NCI-H1417 treated with DMSO at 0.1 percent for 48 hours (cell line): Measurements from ENCODE around the gene NKD2.
"Not testable (repeated sequence)": the region's sequence is repeated elsewhere in the genome, so short reads cannot be mapped to it uniquely, and the experiment has no call there.

Experiments
- DNase-seq: peaks from one replicate; lab custom pipeline; 2025; lab: John Stamatoyannopoulos, UW

The NKD2 gene

DNA sequence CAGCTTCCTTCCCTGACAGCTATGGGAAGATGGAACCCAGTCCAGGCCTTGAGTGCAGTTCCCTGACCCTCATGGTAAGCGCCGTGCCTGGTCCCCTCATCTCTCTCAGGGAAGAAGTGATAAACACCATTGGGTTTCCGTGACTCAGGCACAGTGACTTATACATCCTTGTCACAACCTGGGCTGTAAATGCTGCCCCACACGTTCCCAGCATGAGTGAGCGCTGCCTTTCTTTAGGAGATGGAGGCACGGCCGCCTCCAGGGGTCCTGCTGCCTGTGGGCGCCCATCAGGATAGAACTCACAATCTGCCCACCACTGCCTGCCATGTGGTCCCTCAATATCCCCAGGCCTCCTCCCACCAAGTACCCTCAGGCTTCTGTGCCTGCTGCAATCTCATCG is 8.3 kb upstream of the NKD2 start:
- no peak for DNase-seq

DNA sequence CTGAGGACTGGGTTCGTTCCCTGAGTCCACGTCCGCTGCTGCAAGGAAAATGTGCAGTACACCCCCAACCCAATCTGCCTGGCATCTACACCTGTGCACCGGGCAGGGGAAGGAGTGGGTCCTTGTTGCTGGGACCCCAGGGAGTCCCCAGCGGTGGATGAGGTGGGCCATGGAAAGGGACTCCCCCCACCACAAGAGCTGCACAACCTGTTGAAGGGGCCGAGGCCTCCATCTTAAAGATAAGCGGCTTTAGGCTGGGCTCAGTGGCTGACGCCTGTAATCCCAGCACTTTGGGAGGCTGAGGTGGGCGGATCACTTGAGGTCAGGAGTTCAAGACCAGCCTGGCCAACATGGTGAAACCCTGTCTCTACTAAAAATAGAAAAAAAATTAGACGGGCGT is 7.8 kb upstream of the NKD2 start:
- not testable (repeated sequence) for DNase-seq

DNA sequence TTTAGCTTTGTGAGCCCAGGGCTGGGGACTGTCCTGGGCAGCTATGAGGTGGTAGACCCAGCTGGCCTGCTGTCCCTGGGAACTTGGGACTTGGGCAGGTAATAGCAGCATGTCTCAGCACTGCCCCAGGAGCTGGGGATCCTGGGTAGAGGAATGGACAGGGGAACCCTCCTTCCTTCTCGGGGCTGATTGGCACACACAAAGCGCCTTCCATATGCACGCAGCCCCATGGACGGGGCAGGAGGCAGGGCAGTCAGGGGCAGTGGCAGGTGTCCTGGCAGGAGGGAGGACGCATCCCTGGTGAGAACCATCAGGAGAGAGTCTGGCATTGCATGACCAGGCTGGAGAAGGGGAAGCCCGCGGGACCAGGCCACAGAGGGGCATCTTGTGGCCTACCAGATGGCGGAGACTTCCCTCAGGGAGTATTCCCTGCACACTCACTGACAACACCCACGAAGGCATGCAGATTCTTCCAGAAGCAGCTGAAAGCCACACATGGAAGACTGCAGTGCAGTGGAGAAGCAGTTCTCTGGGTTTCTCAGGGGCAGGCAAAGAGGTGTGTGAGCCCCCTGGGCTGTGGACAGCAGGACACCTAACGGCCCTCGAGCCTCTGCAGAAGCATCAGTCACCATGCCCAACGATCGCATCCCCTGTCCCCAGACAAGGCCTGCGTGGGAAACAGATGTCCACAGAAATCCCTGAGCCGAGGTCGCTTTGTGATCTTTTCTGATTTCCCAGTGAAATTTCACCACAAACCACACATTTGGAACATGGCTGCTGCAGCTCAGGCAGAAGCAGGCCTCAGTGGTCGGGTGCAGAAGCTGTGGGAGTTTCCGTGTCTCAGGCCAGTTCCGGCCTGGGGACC is 7.0 kb upstream of the NKD2 start:
- DNase-seq: no peak

DNA sequence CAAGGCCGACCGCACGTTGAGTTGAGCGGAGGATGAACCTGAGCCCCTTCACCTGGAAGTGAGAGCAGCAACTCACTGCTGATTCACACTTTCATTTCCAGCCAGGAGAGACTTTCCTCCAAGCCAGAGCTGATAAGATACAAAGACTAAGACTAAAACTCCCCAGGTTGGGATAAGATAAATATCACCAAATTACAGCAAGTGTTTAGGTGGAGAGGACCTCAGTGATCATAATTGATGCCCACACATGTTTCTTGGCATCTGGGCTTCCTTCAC is 6.4 kb upstream of the NKD2 start:
- DNase-seq: no peak

DNA sequence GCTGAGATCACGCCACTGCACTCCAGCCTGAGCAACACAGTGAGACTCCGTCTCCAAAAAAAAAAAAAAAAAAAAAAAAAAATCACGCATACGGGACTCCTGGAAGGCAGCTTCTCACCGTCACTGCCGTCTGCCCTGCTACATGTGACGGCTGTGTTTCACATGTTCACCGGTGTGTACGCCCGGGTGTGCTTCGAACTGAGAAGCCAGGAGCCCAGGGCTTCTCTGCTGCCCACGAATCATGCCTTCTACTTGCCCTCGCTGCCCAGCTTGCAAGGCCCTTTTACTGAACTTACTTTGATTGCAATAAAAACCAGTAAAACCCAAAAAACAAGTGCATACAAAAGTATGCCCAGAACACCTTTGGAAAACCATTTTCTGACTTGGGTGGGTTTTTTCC is 5.8 kb upstream of the NKD2 start:
- DNase-seq: peak; percentile 43

DNA sequence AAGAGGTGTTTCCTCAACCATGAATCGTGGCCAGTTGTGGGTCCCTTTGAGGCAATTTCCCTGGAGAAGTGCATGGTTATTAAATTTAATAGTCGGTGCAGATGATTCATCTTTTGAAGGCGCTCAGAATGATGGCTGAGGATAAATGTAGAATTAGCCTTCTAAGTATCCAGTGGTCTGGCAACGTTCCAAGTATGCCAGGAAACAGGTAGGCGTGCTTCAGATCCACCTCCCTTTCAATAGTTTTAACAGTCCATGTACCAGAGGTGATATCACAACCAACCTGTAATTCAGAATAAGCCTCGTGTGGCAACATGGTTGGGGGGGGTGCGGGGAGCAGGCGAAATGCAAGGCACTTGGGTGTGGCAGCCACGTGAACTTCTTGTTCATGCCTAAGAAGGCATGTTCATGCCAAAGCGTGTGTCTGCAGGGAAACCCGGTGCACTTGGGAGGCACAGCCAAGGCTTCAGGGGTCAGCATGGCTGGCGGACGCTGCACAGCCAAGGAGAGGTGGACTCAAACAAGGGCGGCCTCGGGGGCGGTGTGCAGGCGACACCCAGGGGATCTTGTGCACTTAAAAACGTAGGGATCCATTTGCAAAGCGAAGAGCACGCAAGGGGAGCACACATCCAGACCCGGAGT is 5.2 kb upstream of the NKD2 start:
- peak; percentile 77 for DNase-seq

DNA sequence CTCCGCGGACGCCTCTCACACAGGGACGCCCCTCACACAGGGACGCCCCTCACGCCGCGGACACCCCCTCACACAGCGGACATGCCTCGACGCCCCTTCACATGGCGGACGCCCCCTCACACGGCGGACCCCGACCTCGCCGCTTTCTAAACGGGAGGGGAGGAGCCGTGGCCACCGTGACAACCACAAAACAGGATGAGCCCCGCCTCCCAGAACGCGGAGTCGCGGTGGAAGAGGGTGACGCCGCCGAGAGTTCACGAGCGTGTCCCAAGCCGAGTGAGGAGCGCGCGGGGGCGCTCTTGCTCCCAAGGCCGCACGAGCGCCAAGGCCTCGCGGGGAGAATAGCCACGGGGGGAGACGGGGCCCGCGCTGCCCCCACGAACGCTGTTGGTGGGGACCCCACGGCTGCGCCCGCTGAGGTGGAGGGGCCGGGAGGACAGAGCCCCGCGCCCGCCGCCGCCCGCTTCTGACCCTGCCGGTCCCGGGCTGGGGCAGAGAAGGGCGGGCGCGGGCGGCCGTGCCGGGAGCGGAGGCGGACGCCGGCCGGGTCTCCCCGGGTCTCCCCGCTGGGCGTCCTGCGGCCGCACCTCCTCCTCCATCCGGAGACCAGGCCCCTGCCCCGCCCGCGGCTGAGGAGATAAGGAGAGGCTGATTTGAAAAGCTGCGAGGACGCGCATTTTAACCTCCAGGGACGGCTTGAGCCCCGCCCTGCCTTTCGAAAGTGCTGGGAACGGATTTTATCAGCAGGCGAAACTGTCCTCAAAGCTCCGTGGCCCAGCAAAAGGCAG is 3.9 kb upstream of the NKD2 start:
- DNase-seq: no peak

DNA sequence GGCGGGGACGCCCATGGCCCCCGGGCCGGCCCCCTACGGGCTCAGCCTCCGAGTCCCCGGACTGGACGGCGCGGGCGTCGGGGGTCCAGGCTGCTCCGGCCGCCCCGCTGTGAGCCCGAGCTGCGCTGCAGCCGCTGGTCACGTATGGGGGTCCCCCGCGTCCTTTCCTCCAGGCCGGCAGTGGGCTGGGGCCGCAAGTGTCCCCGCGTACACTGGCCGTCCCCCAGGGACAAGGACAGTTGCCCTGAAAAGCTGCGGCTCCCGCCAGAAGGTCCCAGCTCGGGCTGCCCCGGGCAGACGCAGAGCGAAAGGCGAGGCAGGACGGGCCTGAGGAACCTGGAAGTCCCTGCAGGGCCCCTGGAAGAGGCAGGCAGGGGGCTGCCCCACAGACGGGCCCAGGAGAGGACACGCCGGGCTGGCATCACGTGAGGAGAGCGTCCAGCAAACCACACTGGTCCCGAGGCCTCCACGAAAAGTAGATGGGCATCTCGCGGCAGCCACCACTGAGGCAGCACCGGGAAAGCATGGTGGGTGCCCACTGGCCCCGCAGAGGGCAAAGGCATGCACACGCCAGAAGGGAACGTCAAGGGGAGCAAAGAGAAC is 3.3 kb upstream of the NKD2 start:
- no peak for DNase-seq

DNA sequence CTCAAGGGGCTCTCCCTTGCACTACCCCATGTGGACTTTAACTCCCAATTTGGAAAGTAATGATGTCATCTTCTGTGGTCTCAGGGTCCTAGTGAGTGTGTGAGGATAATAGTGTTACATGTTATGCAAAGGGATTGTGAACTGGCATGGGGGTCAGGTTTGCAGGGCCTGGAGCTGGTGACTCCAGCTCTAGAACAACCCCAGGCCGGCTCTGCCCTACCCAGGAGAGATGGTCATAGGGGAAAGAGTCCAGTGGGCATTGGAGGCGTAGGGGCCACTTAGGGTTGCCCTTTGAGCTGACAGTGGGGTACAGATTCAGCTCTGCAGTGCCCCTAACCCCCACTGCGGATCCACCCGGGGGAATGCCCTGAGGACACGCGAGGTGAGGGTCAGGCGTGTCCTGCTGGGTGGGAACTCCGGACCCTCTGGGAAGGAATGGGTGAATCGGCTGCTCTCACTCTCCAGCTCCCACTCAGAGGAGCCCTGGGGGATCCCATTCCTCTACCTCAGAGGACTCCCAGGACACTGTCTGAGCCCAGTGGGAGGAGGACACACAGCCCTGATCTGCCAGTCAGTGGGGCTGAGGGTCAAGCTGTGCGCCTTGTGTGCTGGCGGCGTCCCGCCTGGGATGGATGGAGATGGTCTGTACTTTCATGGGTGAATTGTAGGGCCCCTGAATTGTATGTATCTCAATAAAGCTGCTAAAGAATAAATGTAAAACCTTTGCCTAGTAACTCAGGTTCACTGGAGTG is 2.5 kb upstream of the NKD2 start:
- DNase-seq: no peak

DNA sequence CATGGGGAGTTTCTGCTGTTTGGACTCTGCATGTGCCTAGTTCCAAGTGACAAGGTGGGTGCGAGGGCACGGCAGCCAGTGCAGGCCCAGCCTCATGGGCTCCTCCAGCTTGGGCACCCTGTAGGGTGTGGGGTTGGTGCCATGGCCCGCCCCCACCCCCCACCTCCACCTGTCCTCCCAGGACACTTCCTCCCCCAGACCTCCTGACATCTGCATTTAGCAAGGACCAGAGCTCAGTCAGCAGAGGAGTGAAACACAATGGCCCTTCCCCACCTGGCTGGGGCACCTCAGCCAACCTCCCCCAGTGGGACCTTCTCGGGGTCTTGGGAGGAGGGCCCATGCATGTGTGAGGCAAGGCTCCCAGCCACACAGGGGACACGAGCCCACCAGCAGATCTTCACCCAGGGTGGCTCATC is 1.9 kb upstream of the NKD2 start:
- DNase-seq: no peak

DNA sequence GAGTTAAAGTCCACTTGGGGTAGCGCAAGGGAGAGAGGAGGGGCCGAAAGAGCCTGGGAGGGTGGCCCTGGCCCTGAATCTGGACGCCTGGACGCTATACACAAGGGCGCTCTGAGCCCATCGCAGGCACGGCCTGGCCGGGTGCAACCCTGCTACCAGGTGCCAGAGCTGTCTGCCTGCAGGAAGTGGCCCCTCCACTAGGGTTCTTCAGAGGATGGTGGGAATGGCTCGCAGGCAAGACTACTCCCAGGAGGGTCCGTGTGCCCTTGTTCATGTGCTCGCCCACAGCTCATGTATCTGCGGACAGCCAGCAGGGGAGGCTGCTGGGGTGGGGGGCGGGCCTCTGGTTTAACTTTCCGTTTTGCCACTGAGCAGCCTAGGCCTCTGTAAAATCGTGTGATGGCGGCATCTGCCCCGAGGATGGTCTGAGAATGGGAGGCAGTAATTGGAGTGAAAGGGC is 1.4 kb upstream of the NKD2 start:
- no peak for DNase-seq

DNA sequence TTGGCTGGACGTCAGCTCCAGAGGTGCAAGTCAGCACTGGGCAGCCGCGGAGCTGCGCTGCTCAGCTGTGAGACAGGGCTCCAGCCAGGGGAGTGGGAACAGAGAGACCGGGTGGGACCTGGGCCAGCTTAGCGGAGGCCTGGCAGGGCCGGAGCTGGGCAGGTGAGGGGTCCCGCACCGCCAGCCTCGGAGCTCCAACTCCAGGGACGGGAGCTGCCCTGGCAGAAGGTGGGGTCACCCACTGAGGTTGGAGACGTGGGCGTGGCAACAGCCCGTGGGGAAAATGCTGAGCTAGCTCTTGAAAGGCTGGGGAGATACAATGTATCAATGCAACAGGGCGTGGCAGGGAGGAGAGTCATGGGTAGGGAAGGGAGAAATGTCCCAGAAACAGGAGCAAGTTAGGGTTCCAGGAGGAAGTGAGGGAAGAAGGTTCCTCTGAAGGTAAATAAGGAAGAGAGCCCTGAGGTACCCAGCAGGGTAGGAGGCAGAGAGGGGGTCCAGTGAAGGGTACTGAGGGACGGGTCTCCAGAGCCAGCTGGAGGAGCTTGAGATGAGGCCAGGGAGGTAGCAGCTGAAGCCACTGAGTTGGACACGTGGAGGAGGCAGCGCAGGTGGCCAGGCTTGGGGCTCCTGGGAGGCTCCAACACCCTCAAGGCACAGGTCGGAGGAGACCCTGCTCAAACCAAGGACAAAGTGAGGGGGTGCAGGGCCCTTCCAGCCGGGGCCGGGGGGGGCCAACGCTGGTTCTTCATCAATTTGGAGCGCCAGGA is 736 bp upstream of the NKD2 start:
- DNase-seq: no peak

DNA sequence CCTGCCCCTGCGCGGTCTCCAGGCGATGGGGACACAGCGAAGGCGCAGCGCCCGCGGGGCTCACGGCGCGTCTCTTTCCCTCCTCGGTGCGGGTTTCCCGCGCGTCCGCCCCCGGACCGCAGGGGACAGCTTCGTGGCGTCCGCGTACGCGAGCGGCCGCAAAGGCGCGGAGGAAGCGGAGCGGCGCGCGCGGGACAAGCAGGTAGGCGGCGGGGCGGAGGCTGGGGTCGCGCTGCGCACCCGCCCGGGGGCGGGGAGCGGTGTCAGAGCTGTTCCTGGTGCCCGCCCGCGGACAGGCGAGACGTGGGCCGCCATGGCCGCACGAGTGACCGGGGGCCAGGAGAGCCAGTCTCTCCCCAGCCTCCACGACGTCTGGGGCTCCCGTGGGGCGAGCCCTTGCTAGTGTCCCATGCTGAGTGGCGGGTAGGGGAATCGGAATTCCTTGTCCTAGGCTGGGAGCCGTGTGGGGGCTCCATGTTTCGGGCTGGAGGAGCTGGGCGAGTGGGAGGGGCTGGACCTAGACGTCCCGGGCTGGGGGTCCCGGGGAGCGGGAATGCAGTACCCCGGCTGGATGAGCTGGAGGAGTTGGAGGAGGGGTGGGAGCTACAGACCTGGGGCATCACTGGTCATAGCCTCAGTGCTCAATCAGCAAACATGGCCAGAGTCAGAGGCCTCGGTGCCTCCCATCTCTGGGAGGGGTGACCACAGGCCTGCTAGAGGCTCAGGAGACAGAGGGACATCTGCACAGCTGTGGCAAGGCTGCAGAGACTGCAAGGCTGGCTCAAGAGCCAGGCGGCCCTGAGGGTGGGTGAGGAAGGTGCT is 968 bp downstream of the NKD2 start:
- DNase-seq: no peak

DNA sequence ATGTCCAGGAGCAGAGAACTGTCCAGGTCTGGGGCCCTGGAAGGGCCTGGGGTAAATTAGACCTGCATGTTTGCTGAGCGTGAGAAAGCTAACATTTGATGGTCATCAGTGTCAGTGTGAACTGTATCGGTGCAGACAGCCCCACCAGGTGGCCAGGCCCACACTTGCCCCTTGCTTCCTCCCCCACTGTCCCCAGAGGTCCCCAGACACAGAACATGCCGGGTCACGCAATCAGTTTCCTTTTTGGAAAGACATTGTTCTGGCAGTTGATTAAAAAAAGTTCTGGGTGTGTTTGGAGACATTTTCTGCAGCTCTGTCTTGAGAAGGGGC is 1.5 kb downstream of the NKD2 start:
- no peak for DNase-seq

DNA sequence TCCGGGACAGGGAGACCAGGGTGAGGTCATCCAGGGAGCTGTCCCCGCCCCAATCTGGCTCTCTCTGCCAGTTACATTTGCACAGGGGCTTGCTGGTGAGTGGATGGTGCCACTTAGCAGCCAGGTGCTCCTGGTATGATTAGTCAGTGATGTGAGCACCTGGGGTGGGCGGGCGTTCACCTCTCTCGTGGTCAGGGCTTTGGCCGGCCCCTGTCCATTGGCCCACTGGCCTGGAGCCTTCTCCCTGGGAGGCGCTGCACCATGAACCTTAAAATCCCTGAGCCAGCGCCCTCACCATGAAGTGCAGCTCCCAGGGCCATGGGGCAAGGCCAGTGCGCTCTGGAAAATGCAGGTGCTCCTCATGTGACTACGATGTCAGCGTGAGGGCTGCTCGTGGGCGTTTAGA is 2.0 kb downstream of the NKD2 start:
- no peak for DNase-seq

DNA sequence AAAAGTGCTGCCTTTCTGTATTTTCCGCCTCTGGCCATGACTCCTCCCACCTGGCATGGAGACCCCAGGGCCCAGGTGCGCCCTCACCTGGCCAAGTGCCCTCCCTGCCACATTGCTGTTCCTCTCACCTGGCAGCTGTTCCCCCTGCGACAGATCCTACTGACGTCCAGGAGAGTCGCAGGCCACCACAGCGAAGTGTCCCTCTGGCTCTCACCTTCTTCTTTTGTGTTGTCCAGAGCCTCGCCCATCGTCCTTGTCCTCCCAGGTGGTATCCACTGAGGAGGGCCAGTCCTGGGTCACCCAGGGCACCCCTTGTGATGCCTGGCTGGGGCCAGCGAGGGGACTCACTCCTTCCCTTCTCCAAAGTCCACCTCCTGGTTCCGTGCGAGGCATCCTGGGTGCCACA is 2.6 kb downstream of the NKD2 start:
- DNase-seq: no peak

DNA sequence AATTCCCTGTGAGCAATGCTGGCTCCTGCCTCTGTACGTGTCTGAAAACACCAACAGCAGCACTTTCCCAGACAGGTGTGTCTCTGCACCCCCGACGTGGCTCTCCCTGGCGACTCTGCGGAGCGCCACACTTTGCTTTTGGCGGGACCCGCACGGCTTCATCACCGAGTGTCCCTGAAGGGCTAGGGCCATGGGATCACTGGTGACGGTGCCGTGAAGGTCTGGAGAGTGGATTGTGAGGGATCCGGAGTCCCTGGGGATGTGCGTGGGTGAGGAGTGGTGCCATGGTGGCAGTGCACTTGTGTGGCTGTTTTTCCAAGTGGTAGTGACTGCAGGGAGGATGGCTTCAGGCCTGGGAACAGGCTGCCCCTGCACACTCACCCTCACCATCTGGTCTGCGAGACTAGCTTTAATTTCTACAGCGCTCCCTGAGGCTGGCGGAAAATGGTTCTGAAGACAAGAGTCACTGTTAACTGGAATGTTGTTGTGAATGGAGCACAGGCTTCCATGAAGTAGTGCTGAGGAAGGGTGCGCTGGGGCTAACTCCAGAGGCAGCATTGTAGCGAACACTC is 3.2 kb downstream of the NKD2 start:
- DNase-seq: no peak

DNA sequence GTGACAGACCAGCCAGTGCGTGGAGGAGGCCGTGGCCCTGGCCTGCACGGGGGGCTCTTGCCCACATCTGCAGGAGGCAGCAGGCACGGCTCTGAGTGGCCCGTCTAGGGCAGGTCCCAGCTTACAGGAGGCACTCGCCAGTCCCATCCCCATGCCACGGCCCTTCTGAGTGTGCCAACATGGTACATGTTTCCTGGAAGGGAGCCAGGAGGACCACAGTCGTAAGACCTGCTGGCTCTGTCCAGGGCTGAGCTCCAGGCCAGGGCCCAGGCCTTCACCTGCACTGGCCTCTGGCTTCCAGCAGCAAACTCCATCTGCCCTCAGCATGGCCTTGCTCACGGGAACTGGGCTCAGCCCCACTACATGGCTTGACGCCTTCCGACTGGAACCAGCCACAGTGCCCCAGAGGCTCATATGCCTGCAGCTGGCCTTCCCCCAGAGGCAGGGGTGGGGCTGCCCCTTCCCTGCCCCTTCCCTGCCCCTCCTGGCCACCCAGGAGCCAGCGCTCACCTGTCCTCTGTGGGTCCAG is 3.8 kb downstream of the NKD2 start:
- DNase-seq: no peak

DNA sequence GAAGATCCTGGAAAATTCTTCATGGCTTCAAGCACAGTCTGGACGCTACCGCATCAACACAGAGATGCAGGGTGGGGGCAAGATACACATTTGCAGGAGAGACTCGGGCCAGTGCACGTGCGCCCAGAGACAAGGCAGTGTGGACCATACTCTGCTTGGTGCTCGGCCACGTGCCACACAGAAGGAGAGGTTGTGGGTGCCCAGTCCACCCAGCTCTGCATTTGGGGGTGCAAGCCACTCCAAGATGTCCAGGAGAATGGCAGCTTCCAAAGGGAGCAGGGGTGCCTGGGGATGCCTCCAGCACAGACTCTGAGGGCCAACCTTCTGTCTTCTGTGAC is 4.3 kb downstream of the NKD2 start:
- DNase-seq: no peak
